Urinary bladder (tissue), 2 donors: Measurements from ENCODE around the gene KCNA2. TPM values are rescaled to one million over a fixed set of nuclear protein-coding genes. Genes with fewer than 3 reads are reported as not detected.

ENCODE experiments used
- polyA plus RNA-seq: library from polyadenylated mRNA; stranded (reverse); fragments of 200-250 nt; gene quantifications from one replicate; pipeline ENCODE4 v1.2.3, GENCODE V29; 2013
- total RNA-seq: library from RNA; depleted of rRNA; stranded (reverse); fragments of >200 nt; gene quantifications from one replicate; pipeline ENCODE4 v1.2.3, GENCODE V29; 2014
- donor health status: healthy.

The KCNA2 gene
- total and polyA plus RNA-seq, 2 donors = 0.32 to 1.7 TPM

Other genes with a start within 250 kb of the KCNA2 start
- 15.4 TPM for gene SLC16A4, start 215.3 kb downstream of the KCNA2 start, total RNA-seq
- 3.6 TPM for gene SLC16A4, start 215.3 kb downstream of the KCNA2 start, polyA plus RNA-seq
- 22.1 TPM for gene LAMTOR5, start 198.7 kb downstream of the KCNA2 start, total RNA-seq
- 209 TPM for gene LAMTOR5, start 198.7 kb downstream of the KCNA2 start, polyA plus RNA-seq
- not detected for gene PROK1, start 155.2 kb downstream of the KCNA2 start, total RNA-seq
- 5.3 TPM for gene PROK1, start 155.2 kb downstream of the KCNA2 start, polyA plus RNA-seq
- not detected for gene KCNA10, start 87.2 kb downstream of the KCNA2 start, total RNA-seq
- gene KCNA10, start 87.2 kb downstream of the KCNA2 start, polyA plus RNA-seq = not detected
- gene KCNA3, start 68.6 kb upstream of the KCNA2 start, total RNA-seq = 3.1 TPM
- gene KCNA3, start 68.6 kb upstream of the KCNA2 start, polyA plus RNA-seq = 0.37 TPM